KOPT-K1 (cell line): ENCODE results near the gene SMC6.

Source experiments
- H3K27ac ChIP-seq: fragments of 200-600 bp; sonication (generic); 2 replicates; pipeline ENCODE4 v1.5.1; 2016; ENCODE audit warnings: antibody characterized with exemption, mild to moderate bottlenecking, low read depth, low read length; ENCODE audit not compliant: poor library complexity, severe bottlenecking
- H3K36me3 ChIP-seq: fragments of 200-600 bp; sonication (generic); 2 replicates; pipeline ENCODE4 v1.5.1; 2017; ENCODE audit warnings: antibody characterized with exemption, mild to moderate bottlenecking, low read length, moderate library complexity; ENCODE audit not compliant: insufficient read depth
- H3K9me3 ChIP-seq: fragments of 200-600 bp; sonication (generic); 2 replicates; pipeline ENCODE4 v1.5.1; 2017; ENCODE audit warnings: antibody characterized with exemption, low read length, mild to moderate bottlenecking; ENCODE audit not compliant: insufficient read depth, poor library complexity, severe bottlenecking

The SMC6 gene

DNA sequence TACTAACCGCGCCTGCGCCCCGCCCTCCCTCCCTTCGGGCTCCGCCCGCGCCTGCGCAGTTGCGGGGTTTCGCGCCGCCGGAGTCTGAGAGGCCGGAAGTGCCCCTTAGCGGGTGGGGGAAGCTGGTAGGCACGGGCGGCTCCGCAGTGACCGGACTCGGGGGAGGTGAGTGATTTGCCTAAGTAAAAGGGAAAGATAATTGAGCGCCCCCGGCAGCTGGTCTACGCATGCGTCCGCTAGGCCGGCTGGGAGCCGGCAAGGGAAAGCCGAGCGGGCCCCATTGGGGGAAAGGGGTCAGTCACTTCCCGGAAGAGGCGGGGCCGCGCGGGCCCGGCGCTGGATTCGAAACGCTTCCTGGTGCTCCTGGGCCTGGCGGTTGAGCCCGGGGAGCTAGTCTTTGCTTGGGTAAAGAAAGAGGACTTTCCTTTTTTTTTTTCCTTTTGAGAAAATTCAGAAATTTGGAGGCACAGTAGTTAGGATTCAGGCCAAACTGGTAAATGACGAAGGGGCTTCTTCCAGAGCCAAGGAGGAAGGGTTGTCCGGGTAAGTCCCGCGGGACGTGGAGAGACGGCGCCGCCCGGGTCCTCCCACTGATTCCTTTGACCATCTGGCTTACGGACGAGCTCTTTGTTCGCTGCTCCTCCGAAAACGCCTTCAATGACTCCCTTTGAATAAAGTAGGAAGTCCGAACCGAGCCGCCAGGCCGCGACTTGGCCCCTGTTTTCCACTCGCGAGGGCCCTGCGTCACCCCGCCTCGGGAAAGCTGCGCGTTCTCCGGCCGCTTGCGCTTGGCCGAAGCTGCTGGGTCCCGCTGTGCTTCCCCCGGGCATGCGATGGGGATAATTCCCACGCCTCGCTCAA, at the start of gene SMC6, which contains the start of gene GEN1:
TSS of gene SMC6 (minus strand) at position 8 of the 861 bp plus-strand sequence. CDS start 7,864 bp downstream, outside the sequence.
TSS of gene GEN1 (plus strand) at position 336 of the 861 bp plus-strand sequence. CDS start 5,806 bp downstream, outside the sequence.
- peak within 1 kb of the TSS; percentile 95 for H3K27ac ChIP-seq
- no peaks in the 10 kb centered on the region for H3K9me3 ChIP-seq
- H3K36me3 ChIP-seq: no peaks in the 10 kb centered on the region; the same call in 1 of the 2 replicates

- Histone ChIP-seq H3K27ac (no peak overlapping the region), H3K36me3 (no peaks in the 10 kb centered on the region), H3K9me3 (no peaks in the 10 kb centered on the region)
Measured at GRCh38 chr2:17800693-17801458, 47.3 kb upstream of the SMC6 start.

DNA sequence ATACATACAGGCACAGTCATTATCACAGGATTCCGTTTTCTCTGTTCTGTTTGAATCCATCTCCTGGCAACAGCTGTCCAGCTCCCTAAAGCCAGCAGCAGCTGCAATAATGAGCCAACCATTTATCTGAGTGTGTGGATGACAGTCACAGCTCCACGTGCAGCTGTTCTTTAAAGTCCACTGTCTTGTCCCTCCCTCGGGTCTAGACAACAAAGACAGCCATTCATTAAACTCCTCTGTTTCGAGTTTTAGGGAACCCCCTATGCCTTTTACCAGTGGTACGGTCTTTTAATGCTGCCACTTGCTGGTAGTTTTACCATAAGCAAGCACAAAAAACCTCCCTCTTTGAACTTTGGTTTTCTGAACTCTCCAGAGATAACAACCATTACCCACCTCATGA, 46.6 kb upstream of the SMC6 start:
- no peaks in the 10 kb centered on the region for H3K36me3 ChIP-seq
- no peaks in the 10 kb centered on the region for H3K9me3 ChIP-seq
- H3K27ac ChIP-seq: no peak overlapping the region

DNA sequence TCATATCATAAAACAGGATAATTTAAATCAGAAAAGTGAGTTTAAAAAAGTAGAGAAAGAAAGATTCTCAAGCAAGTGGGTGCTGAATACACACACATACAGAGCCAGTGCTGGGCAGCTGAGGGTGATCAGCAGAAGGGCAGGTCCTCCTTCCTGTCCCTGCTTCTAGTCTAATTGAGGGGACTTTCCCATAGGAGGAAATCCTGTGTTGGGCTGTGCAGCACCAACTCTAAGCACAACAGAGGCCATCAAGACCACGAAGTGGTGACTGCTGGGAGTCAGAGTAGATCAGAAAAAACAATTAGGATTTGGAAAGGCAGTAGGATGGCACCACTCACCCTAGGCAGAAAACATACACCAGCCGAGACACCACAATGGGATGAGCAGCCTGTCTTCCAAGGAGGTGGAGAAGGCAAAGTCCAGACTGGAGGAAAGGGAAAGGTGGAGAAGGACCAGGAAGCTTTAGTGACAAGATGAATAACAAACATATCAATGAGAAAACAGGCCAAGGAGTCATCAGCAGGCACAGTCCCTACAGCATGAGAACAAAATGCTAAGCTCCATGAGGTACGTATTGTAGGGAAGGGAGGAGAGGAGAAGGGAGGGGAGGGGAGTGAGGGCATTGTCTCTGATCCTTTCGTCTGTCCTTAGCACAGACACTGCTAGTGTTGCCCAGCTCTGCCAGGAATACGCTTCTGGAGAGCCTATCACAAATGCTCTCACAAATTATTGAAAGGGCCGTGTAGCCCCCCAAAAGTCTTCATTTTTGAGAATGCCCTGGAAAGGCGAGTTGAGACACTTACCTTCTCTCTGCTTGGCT, 45.9 kb upstream of the SMC6 start:
- H3K27ac ChIP-seq: no peak overlapping the region
- no peaks in the 10 kb centered on the region for H3K9me3 ChIP-seq
- no peaks in the 10 kb centered on the region for H3K36me3 ChIP-seq

DNA sequence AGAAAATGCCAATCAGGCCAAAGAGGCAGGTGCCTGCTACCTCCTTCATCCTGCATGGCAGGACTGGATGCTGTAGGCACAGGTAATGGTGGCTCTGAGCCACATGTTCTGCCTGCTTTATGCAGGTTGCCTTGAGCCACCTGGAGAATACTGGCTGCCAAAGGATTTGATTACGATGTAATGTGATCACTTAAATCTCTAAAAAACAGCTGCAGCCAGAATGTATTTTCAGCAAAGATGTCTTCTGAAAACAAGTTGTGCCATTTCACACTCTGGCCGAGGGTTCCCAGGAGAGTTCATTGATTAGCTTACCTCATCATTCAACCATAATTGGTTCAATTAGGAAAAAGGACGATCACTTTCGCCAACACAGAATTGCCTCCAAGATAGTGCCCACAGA, 44.7 kb upstream of the SMC6 start:
- Histone ChIP-seq H3K27ac (no peak overlapping the region), H3K9me3 (no peaks in the 10 kb centered on the region), H3K36me3 (no peaks in the 10 kb centered on the region)

DNA sequence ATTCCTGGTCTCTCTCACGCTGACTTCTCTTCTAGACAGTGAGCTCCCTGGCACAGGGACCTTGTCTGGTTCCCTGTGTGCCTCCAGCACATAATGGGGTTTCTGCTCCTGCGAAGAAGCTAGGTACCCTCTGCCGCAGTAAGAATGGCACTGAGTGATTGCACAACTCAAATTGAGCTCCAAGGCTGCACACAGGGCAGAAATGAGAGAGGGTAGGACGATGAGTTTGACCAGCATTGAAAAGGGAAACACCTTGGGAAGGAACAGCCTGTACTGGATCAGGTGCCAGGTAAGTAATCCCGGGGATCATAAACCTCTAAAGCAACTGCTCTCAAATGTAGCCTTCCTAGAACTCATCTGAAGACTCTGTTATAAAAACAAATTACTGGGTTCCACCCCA, 41.7 kb upstream of the SMC6 start:
- Histone ChIP-seq H3K9me3 (no peaks in the 10 kb centered on the region), H3K27ac (no peak overlapping the region)

GRCh38 chr2:17793803-17794354, 40.3 kb upstream of the SMC6 start:
- Histone ChIP-seq H3K27ac (no peak overlapping the region), H3K9me3 (no peaks in the 10 kb centered on the region), H3K36me3 (no peaks in the 10 kb centered on the region)

More for the DNA sequence above, 41.7 kb upstream of the SMC6 start:
- H3K36me3 ChIP-seq: no peaks in the 10 kb centered on the region

GRCh38 chr2:17793296-17793695, 39.7 kb upstream of the SMC6 start:
- H3K36me3 ChIP-seq: no peaks in the 10 kb centered on the region
- H3K27ac ChIP-seq: no peak overlapping the region
- H3K9me3 ChIP-seq: no peaks in the 10 kb centered on the region

DNA sequence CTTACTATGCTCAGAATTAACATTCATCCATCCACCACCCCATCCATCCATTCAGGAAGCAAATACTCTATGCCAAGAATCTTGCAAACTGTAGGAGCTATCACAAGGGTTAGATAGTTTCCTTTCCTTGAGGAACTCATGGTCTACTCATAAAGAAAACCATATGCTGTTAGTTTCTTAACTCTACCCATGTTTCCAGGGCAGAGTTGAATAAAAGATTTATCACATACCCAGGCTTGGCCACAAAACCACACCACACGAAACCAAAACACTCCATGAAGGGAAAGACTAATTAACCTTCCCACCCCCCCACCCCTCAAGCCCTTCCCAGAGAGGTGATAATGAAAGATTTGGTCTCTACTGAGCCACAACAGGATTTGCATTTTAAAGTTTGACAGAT, 38.9 kb upstream of the SMC6 start:
- no peaks in the 10 kb centered on the region for H3K9me3 ChIP-seq
- no peaks in the 10 kb centered on the region for H3K36me3 ChIP-seq
- H3K27ac ChIP-seq: no peak overlapping the region

DNA sequence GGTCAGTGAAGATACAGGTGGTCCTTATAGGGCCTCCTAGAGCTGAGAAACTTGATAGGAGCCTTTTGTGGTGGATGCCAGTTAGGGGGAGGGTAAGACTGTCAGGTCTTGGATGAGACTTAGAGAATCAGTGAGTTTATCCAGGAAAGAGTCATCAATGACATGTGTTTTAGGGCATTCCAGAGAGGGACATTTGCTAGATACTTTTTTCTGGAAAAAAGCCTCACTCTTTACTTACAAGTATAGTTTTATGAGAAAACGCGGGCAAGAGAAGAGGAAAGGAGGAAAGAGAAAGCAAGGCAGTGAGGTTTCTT, 38.2 kb upstream of the SMC6 start:
- Histone ChIP-seq H3K27ac (no peak overlapping the region), H3K9me3 (no peaks in the 10 kb centered on the region), H3K36me3 (no peaks in the 10 kb centered on the region)

GRCh38 chr2:17791121-17791816, 37.7 kb upstream of the SMC6 start:
- H3K36me3 ChIP-seq: no peaks in the 10 kb centered on the region
- H3K9me3 ChIP-seq: no peaks in the 10 kb centered on the region
- no peak overlapping the region for H3K27ac ChIP-seq

DNA sequence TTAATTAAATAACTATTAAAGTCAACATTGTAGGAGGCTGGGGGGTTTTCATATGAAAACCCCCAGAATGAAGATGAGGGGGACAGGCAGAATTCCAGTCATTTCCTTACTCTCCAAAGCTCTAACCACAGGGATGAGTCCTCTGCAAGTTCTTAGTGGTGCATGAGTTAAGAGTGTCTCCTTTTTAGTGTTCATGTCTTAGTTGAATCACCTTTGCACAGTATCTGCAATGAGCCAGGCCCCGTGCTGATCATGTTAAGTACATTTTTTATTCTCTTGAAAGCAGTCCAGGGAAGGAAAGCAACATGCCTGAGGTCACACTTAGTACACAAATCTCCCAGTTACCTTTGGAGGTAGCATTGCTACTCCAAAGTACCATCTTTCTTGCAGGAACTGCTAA, 36.9 kb upstream of the SMC6 start:
- H3K36me3 ChIP-seq: no peaks in the 10 kb centered on the region
- no peak overlapping the region for H3K27ac ChIP-seq
- no peaks in the 10 kb centered on the region for H3K9me3 ChIP-seq

- Histone ChIP-seq H3K9me3 (no peaks in the 10 kb centered on the region), H3K27ac (no peak overlapping the region), H3K36me3 (0 out of 2 replicates have a peak, but pooled peaks cover 7% of the 10 kb centered on the region)
Measured at GRCh38 chr2:17788773-17789172, 35.2 kb upstream of the SMC6 start.

GRCh38 chr2:17786727-17787126, 33.1 kb upstream of the SMC6 start:
- H3K36me3 ChIP-seq: peaks cover 21% of the 10 kb centered on the region
- H3K27ac ChIP-seq: no peak overlapping the region
- H3K9me3 ChIP-seq: no peaks in the 10 kb centered on the region
